Activated CD4-positive, alpha-beta T cell treated with anti-CD3 and anti-CD28 coated beads for 36 hours (primary cell): Measurements from ENCODE around the gene ATG10. TPM values are rescaled to one million over a fixed set of nuclear protein-coding genes. Genes with fewer than 3 reads are reported as not detected.

ENCODE experiments used
- ATAC-seq: fragments of 200-7000 bp; cut with Tn5 transposase; one replicate; pipeline ENCODE4 v1.10.0; 2021; ENCODE audit warnings: mild to moderate bottlenecking, moderate library complexity
- CTCF ChIA-PET: fragments of 350-600 bp; sonication (Branson Sonifier 250); formaldehyde crosslinking; loops from one replicate; lab custom pipeline; 2021; ENCODE audit warnings: antibody characterized with exemption; lab: Charles Lee
- POLR2A ChIA-PET: fragments of 350-600 bp; sonication (Branson Sonifier 250); formaldehyde crosslinking; loops from one replicate; lab custom pipeline; 2021; ENCODE audit warnings: antibody characterized with exemption, inconsistent platforms; lab: Charles Lee
- DNase-seq: peaks from one replicate; pipeline ENCODE4 v3.0.0-alpha.2; 2020
- H3K27ac Mint-ChIP-seq: one replicate; pipeline ENCODE4 v1.8.0; 2021; ENCODE audit warnings: mixed read lengths
- H3K27me3 Mint-ChIP-seq: one replicate; pipeline ENCODE4 v1.8.0; 2021; ENCODE audit warnings: mixed read lengths
- H3K36me3 Mint-ChIP-seq: one replicate; pipeline ENCODE4 v1.8.0; 2021; ENCODE audit warnings: low read depth, mixed read lengths
- H3K4me1 Mint-ChIP-seq: one replicate; pipeline ENCODE4 v1.8.0; 2021; ENCODE audit warnings: mixed read lengths
- H3K4me3 Mint-ChIP-seq: one replicate; pipeline ENCODE4 v1.8.0; 2021; ENCODE audit warnings: mild to moderate bottlenecking, moderate library complexity, mixed read lengths
- H3K9me3 Mint-ChIP-seq: one replicate; pipeline ENCODE4 v1.8.0; 2021; ENCODE audit warnings: low read depth, mixed read lengths
- intact Hi-C, 2 experiments: fragments of 100-400 bp; cut with DNase I in 1 of 2; cut with micrococcal nuclease in 1 of 2; formaldehyde crosslinking; loops; one replicate each; pipeline versions ENCODE4 v1.14.2 to v1.15.1; 2022 to 2024; cut with DNase I, micrococcal nuclease
- total RNA-seq, 2 experiments: library from RNA; stranded (reverse); gene quantifications; one replicate each; pipeline ENCODE4 v1.2.3, GENCODE V29; 2021

The ATG10 gene
- total RNA-seq, 2 experiments from 2014 or later: 4.7 to 8.1 TPM

DNA sequence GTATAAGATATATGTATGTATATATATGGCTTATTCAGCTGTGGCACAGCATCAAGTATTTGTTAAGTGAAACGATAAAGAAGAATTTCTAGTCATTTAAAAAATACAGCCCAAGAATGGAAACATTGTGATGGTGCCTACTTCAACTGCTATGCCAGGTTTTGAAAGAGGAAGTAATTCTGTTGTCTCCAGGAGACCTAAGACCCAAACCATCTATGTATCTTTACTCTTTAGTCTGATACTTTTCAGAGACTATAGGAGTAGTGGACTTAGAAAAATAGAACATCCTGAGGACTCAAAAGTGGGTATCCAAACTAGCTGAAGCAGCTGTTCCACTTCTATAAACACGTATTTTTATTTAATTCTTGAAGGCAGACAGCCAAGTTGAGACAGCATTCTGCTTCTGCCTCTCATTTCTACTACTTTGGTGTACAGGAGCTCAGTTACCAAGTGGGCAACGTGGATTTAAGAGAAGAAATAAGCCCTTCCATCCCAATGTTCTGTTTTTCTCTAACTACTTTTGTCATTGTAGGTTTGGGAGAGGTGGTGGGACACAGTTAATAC lies 195.6 kb downstream of the ATG10 start:
- Mint-ChIP-seq H3K27ac (no peak overlapping the region), H3K27me3 (no peaks in the 10 kb centered on the region), H3K4me3 (no peak overlapping the region), H3K4me1 (peaks cover 14% of the 10 kb centered on the region), H3K36me3 (no peaks in the 10 kb centered on the region), H3K9me3 (no peaks in the 10 kb centered on the region)
- intact Hi-C loops: loop anchor here (2.0 to 5.0 kb wide), 4 partner anchors 315 to 865 kb away; partner anchors contain the start of genes SSBP2 (in 1 of the 2) and ZCCHC9 (in 1 of the 2)
- ChIA-PET POLR2A (no interaction called here), CTCF (interaction anchor here (2.2 kb wide), 1 partner anchor 12 kb away, joined by 7 read pairs; no protein-coding TSS in a partner anchor)
- no peak for DNase-seq
- no peak for ATAC-seq

DNA sequence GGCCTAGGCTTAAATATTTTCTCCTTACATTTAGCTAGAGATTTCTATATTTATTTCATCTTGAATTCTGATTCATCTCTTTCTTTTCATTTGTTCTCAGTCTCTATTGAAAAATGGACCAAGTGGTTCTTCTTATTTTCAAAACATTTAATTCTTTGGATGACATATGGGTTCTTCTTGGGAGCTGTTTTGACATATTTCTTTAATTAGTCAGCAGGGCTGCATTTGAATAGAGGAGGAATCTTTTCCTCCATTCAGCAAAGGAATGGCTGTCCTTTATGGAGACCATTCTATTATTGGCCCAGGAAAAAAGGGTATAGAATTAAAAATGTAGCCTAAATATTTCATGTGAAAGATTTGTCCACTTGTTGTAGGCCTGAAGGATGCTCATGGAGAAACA lies 196.5 kb downstream of the ATG10 start:
- Mint-ChIP-seq H3K4me3 (no peak overlapping the region), H3K27ac (no peak overlapping the region), H3K9me3 (no peaks in the 10 kb centered on the region), H3K27me3 (no peaks in the 10 kb centered on the region), H3K4me1 (peaks cover 13% of the 10 kb centered on the region), H3K36me3 (no peaks in the 10 kb centered on the region)
- ATAC-seq (no peak), DNase-seq (no peak)
- CTCF ChIA-PET: interaction anchor here (2.2 kb wide), 1 partner anchor 11 kb away, joined by 7 read pairs; no protein-coding TSS in a partner anchor
- intact Hi-C loops: loop anchor here (5.0 kb wide), 3 partner anchors 316 to 866 kb away; partner anchors contain the start of genes SSBP2 (in 1 of the 2) and ZCCHC9 (in 1 of the 2)
- POLR2A ChIA-PET: no interaction called here

DNA sequence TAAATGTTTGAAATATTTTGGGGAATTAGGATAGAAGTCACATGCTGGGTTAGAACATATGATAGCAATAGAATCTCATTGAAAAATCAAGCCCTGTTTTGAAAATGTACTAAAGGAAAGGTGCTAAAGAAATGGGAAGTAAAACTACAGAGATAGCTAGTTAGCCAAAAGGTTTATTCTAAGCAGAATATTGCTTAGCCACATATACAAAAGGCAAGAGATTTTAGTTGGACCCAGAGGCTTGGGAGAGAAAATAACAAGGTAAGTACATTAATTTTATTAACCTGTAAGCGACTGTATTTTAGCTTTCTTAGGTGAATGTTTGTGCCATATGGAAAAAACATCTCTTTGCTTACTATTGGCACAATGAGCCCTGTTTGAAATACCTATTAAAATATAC lies 198.1 kb downstream of the ATG10 start:
- no peaks in the 10 kb centered on the region for H3K36me3 Mint-ChIP-seq
- ChIA-PET POLR2A (no interaction called here), CTCF (no interaction called here)
- ATAC-seq (no peak), DNase-seq (no peak)
- peaks cover 12% of the 10 kb centered on the region for H3K4me1 Mint-ChIP-seq
- no peaks in the 10 kb centered on the region for H3K27me3 Mint-ChIP-seq
- no peak overlapping the region for H3K4me3 Mint-ChIP-seq
- intact Hi-C loops: loop anchor here (5.0 kb wide), 4 partner anchors 318 to 1392 kb away; partner anchors contain the start of genes SSBP2 (in 1 of the 2) and ZCCHC9 (in 1 of the 2)
- H3K9me3 Mint-ChIP-seq: no peaks in the 10 kb centered on the region
- H3K27ac Mint-ChIP-seq: no peak overlapping the region

DNA sequence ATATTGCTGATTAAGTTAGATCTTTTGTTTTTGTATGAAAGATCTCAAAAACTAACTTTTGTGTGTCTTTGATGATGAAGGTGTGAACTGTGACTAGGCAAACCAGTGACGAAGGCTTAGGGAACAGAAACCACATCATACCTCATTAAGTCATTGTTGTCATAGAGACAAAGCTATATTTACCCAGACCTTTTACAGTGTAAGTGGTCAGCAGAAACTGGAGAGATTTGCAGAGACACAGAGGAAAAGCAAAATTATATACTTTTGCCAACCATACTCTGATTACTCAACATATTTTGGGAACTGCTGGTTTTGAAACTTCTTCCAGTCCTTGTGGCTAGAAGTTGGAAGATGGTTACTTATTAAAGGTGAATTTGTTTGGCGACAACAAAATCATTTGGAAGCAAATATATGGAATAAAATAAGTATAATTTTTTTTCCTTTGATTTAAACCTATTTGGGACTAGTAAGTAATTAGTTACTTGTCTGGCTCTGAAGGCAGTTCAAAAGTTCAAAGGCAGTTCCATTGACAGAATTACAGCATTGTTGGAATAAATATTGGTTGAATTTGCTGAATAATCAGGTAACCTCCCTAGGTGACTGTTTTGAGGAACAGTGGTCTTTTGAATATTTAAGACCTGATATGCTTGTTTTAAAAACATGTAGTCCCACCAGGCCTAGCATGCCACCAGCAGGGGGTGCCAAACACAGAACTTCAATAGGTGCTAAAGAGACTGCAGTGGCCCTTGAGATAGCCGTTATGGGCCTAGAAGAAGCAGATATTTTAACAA lies 202.5 kb downstream of the ATG10 start:
- DNase-seq (peak; percentile 86), ATAC-seq (peak; percentile 71)
- Mint-ChIP-seq H3K36me3 (no peaks in the 10 kb centered on the region), H3K9me3 (no peaks in the 10 kb centered on the region), H3K27me3 (no peaks in the 10 kb centered on the region), H3K4me3 (no peak overlapping the region), H3K27ac (no peak overlapping the region), H3K4me1 (peaks cover 7% of the 10 kb centered on the region)
- POLR2A ChIA-PET: no interaction called here
- intact Hi-C loops: loop anchor here (1.0 to 5.0 kb wide), 2 partner anchors 51 to 1388 kb away; no protein-coding TSS in a partner anchor
- CTCF ChIA-PET: interaction anchor here (1.2 to 4.4 kb wide), 3 partner anchors 10 to 51 kb away, joined by 3 to 21 read pairs (median 16); no protein-coding TSS in a partner anchor

DNA sequence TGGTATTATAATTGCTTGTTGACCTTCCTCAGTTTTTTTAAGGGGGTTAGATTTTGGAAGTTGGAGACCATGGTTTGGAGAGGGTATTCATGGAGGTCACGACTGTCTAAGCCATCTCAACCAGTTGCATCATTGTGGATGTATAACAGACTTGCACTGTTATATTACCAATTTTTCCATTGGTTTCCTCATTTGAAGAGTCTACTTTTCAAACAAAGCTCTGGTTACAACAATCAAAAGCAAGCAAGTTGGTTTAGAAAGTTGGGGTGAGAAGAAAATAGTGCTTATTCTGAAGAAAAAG lies 203.0 kb downstream of the ATG10 start:
- intact Hi-C loops: loop anchor here (1.0 to 5.0 kb wide), 2 partner anchors 50 to 1387 kb away; no protein-coding TSS in a partner anchor
- ATAC-seq (no peak), DNase-seq (no peak)
- Mint-ChIP-seq H3K36me3 (no peaks in the 10 kb centered on the region), H3K4me3 (no peak overlapping the region), H3K27me3 (no peaks in the 10 kb centered on the region), H3K27ac (no peak overlapping the region), H3K9me3 (no peaks in the 10 kb centered on the region), H3K4me1 (peaks cover 7% of the 10 kb centered on the region)
- POLR2A ChIA-PET: no interaction called here
- CTCF ChIA-PET: interaction anchor here (2.9 to 4.4 kb wide), 2 partner anchors 10 to 51 kb away, joined by 16 to 21 read pairs; no protein-coding TSS in a partner anchor

DNA sequence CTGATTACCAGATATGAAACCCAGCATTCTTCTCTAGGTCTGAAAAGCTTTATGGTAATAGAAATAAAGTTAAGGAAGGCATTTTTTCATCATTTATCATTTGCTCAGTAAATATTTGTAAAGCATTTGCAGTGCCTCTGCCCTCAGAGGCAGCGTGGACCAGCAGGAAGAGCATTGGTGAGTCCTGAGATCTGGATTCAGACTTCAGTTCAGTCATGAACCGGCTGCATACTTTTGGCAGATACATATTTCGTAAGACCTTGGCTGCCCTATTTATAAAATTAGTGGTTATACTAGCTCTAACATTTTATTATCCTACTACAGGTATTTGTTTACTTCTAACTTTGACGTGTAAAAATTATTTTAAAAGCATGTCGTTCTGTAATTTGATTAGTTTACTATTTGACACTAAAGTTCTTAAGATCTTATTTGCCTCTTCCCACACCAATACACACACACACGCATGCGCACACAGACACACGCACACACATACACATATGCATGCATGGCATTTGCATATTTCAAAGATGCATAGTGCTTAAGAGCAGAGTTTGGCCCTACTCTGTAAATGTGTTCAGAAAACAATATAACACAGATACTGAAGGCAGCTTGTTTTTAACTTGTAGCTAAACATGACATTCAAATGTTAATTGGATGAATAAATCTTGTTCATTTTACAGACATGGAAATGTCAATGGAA lies 204.4 kb downstream of the ATG10 start:
- Mint-ChIP-seq H3K27me3 (no peaks in the 10 kb centered on the region), H3K4me3 (no peak overlapping the region), H3K36me3 (no peaks in the 10 kb centered on the region), H3K27ac (no peak overlapping the region), H3K9me3 (no peaks in the 10 kb centered on the region), H3K4me1 (peaks cover 7% of the 10 kb centered on the region)
- ChIA-PET CTCF (interaction anchor here (0.6 to 2.9 kb wide), 3 partner anchors 11 to 747 kb away, joined by 3 to 16 read pairs (median 6); no protein-coding TSS in a partner anchor), POLR2A (no interaction called here)
- DNase-seq (no peak), ATAC-seq (no peak)
- intact Hi-C loops: no loop called here

DNA sequence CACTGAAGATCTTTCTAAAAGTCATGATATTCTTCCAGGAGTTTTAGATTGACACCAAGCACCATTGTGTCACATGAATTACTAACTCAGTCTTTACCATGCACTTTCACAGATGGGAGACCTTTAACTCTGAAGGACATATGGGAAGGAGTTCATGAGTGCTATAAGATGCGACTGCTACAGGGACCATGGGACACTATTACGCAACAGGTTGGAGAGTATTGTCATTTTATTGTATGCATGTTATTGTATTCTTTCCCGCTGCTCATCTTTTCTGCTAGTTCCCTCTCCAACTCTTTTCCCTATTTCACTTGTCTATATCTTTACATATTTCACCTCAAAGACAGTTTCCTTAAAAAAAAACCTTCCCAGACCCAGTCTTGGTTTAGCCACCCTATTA lies 206.6 kb downstream of the ATG10 start:
- DNase-seq: no peak
- Mint-ChIP-seq H3K27me3 (no peaks in the 10 kb centered on the region), H3K27ac (no peak overlapping the region), H3K4me1 (peaks cover 7% of the 10 kb centered on the region), H3K9me3 (no peaks in the 10 kb centered on the region), H3K4me3 (no peak overlapping the region), H3K36me3 (peaks cover 6% of the 10 kb centered on the region)
- intact Hi-C loops: no loop called here
- CTCF ChIA-PET: interaction anchor here (1.5 kb wide), 1 partner anchor 11 kb away, joined by 7 read pairs; no protein-coding TSS in a partner anchor
- POLR2A ChIA-PET: no interaction called here
- ATAC-seq: no peak

DNA sequence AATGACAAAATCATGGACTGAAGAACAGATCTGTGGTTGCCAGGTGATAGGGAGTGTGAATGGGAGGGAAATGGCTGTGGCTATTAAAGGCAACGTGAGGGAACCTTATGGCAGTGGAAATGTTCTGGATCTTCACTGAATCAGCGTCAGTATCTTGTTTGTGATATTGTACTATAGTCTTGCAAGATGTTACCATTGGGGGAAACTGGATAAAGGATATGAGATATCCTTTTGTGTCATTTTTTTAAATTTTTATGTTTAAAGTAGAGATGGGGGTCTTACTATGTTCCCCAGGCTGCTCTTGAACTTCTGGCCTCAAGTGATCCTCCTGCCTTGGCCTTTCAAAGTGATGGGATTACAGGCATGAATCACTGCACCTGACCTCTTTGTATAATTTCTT lies 210.8 kb downstream of the ATG10 start:
- Mint-ChIP-seq H3K27ac (no peak overlapping the region), H3K36me3 (peaks cover 6% of the 10 kb centered on the region), H3K9me3 (no peaks in the 10 kb centered on the region), H3K4me3 (no peak overlapping the region), H3K27me3 (no peaks in the 10 kb centered on the region), H3K4me1 (no peaks in the 10 kb centered on the region)
- CTCF ChIA-PET: no interaction called here
- no peak for ATAC-seq
- DNase-seq: no peak
- intact Hi-C loops: no loop called here
- POLR2A ChIA-PET: no interaction called here

DNA sequence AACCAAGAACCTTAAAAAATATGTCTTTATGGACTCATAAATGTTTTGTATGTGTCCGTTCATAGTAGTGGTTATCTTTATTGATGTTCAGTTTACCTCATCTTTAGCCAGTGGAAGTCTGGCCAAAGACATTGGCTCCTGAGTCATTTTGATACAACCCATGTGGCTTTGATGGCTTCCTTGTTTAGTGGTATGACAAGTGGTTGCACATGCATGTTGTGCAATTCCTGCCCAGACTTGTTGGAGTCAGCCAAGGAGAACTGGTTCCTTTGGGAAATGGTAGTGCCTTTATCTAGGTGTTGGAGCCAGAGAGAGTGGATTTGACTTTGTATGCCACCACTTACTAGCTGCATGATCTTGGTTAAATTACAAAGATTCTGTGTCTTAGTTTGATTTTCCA lies 212.0 kb downstream of the ATG10 start:
- POLR2A ChIA-PET: interaction anchor here (0.6 kb wide), 1 partner anchor 32 kb away, joined by 3 read pairs; no protein-coding TSS in a partner anchor
- no peak for DNase-seq
- no peaks in the 10 kb centered on the region for H3K27me3 Mint-ChIP-seq
- no peaks in the 10 kb centered on the region for H3K9me3 Mint-ChIP-seq
- no peak overlapping the region for H3K4me3 Mint-ChIP-seq
- H3K36me3 Mint-ChIP-seq: peaks cover 6% of the 10 kb centered on the region
- ATAC-seq: no peak
- H3K27ac Mint-ChIP-seq: no peak overlapping the region
- no peaks in the 10 kb centered on the region for H3K4me1 Mint-ChIP-seq
- CTCF ChIA-PET: no interaction called here
- intact Hi-C loops: no loop called here

DNA sequence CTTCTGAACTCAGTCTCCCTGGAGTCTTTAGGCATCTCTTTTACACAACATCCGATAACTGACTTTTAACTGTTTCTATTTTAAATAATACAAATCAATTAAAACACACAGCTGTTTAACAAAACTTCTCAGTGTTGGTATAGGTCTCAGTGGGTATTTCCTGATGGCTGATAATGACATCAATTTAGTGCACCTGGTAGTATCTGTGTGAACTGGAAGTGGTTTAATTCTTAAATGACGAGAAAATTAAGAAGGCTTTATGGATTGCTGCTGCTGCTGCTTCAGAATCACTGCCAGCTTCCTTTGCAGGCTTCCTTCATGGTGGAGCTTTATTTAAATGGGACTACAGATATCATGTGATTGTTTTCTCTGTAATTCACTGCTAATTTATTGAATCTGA lies 214.0 kb downstream of the ATG10 start:
- intact Hi-C loops: no loop called here
- Mint-ChIP-seq H3K9me3 (no peaks in the 10 kb centered on the region), H3K36me3 (peaks cover 6% of the 10 kb centered on the region), H3K4me1 (no peaks in the 10 kb centered on the region), H3K27me3 (no peaks in the 10 kb centered on the region), H3K4me3 (no peak overlapping the region), H3K27ac (no peak overlapping the region)
- DNase-seq: no peak
- ATAC-seq: no peak
- ChIA-PET POLR2A (no interaction called here), CTCF (interaction anchor here (1.1 kb wide), 1 partner anchor 15 kb away, joined by 3 read pairs; no protein-coding TSS in a partner anchor)

DNA sequence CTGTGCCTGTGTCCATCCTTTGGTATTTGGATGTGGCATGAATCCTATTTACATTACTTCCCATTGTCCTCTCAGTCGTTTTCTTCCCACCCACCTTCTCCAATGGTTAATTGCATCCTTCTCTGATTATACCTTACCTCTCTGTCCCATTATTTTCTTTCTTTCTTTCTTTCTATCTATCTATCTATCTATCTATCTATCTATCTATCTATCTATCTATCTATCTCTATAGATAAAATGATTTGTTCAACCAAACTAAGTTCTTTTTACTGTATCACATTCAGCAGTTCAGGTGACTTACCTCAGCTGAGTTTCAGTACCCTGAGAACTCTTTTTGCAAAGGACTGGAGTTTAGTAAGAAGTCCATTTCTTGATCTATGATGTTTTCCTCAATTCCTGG lies 225.7 kb downstream of the ATG10 start:
- no peaks in the 10 kb centered on the region for H3K9me3 Mint-ChIP-seq
- H3K4me3 Mint-ChIP-seq: no peak overlapping the region
- H3K27me3 Mint-ChIP-seq: no peaks in the 10 kb centered on the region
- CTCF ChIA-PET: interaction anchor here (0.5 to 1.0 kb wide), 2 partner anchors 10 to 114 kb away, joined by 3 to 4 read pairs; no protein-coding TSS in a partner anchor
- POLR2A ChIA-PET: no interaction called here
- DNase-seq: no peak
- ATAC-seq: no peak
- no peaks in the 10 kb centered on the region for H3K4me1 Mint-ChIP-seq
- intact Hi-C loops: no loop called here
- no peak overlapping the region for H3K27ac Mint-ChIP-seq
- H3K36me3 Mint-ChIP-seq: no peaks in the 10 kb centered on the region
